ENCODE data around the gene L3HYPDH. TPM values are rescaled to one million over a fixed set of nuclear protein-coding genes. Genes with fewer than 3 reads are reported as not detected.

Gene L3HYPDH
- total RNA-seq, 1 donor = 44.5 TPM

GRCh38 chr14:59465316-59466135 is 18.7 kb downstream of the L3HYPDH start, which contains the start of gene GPR135:
GPR135 (minus strand) TSS chr14:59465380; CDS start chr14:59465226, 154 bp downstream.
- Histone ChIP-seq H3K27ac (ENCODE audit: low read depth, low read length) (peak within 1 kb of the TSS; percentile 43), H3K4me3 (ENCODE audit: insufficient read depth, low read length) (peak within 1 kb of the TSS; percentile 75), H2AFZ (ENCODE audit: low read length) (peak within 1 kb of the TSS; percentile 84), H3K9me3 (ENCODE audit: low read depth, low read length) (no peaks in the 10 kb centered on the region), H3K4me2 (ENCODE audit: insufficient read depth, low read length) (peak within 1 kb of the TSS; percentile 86), H3K4me1 (ENCODE audit: insufficient read depth, low read length) (peaks cover 8% of the 10 kb centered on the region), H4K20me1 (ENCODE audit: insufficient read depth, low read length) (peaks cover 14% of the 10 kb centered on the region), H3K79me2 (ENCODE audit: insufficient read depth, low read length) (no peaks in the 10 kb centered on the region), H3K27me3 (ENCODE audit: insufficient read depth, low read length) (no peaks in the 10 kb centered on the region), H3K36me3 (ENCODE audit: insufficient read depth, low read length) (peaks cover 20% of the 10 kb centered on the region)
- TF ChIP-seq, protein P1, sequence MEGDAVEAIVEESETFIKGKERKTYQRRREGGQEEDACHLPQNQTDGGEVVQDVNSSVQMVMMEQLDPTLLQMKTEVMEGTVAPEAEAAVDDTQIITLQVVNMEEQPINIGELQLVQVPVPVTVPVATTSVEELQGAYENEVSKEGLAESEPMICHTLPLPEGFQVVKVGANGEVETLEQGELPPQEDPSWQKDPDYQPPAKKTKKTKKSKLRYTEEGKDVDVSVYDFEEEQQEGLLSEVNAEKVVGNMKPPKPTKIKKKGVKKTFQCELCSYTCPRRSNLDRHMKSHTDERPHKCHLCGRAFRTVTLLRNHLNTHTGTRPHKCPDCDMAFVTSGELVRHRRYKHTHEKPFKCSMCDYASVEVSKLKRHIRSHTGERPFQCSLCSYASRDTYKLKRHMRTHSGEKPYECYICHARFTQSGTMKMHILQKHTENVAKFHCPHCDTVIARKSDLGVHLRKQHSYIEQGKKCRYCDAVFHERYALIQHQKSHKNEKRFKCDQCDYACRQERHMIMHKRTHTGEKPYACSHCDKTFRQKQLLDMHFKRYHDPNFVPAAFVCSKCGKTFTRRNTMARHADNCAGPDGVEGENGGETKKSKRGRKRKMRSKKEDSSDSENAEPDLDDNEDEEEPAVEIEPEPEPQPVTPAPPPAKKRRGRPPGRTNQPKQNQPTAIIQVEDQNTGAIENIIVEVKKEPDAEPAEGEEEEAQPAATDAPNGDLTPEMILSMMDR (IDR thresholded peaks at IDR 0.05; ENCODE audit: extremely low read depth, low read depth, low read length) = no peak
- DNase-seq (ENCODE audit: insufficient read length, low spot score, missing footprints) = peak; percentile 81

DNA sequence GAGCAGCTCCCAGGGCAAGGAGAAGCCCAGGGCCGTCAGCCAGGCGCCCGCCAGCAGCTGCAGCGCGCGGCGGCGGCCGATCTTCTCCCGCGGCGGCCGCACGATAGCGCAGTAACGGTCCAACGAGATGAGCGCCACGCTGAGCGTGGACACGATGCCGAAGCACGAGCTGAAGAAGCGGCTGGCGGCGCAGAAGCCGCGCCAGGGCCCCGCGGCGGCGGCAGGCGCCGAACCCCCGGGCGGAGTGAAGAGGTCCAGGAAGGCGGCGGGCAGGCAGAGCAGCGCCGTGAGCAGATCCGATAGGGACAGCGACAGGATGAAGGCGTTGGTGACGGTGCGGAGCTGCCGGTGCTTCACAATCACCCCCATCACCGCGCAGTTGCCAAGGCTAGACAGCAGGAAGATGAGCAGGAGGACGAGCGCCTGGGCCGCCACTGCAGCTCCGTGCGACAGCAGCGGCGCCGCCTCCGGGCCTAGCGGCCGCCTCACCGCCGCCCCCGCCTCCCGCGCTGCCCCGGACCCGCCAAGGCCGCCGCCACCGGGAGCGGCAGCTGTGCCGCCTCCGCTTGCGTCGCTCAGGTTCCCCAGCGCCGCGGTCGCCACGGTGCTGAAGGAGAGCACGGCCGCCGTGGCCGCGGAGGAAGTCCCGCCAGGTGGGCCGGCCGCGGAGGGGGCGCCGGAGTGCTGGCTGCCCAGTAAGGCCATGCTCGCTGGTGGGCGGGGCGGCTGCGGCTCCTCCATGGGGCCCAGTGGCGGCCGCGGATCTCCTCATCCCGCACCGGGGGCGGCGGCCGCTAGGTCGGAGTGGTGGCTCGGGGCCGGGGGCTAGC is 19.5 kb downstream of the L3HYPDH start:
- Histone ChIP-seq H3K27ac (ENCODE audit: low read depth, low read length) (peak overlapping the region; percentile 43), H2AFZ (ENCODE audit: low read length) (peak overlapping the region; percentile 84), H3K9me3 (ENCODE audit: low read depth, low read length) (no peaks in the 10 kb centered on the region), H3K27me3 (ENCODE audit: insufficient read depth, low read length) (no peaks in the 10 kb centered on the region), H3K79me2 (ENCODE audit: insufficient read depth, low read length) (no peaks in the 10 kb centered on the region), H3K36me3 (ENCODE audit: insufficient read depth, low read length) (peaks cover 15% of the 10 kb centered on the region), H4K20me1 (ENCODE audit: insufficient read depth, low read length) (peaks cover 14% of the 10 kb centered on the region), H3K4me3 (ENCODE audit: insufficient read depth, low read length) (peak overlapping the region; percentile 75), H3K4me1 (ENCODE audit: insufficient read depth, low read length) (peaks cover 8% of the 10 kb centered on the region), H3K4me2 (ENCODE audit: insufficient read depth, low read length) (peak overlapping the region; percentile 86)
- peak; percentile 96 for DNase-seq (ENCODE audit: insufficient read length, low spot score, missing footprints)
- TF ChIP-seq, protein P1 (IDR thresholded peaks at IDR 0.05; ENCODE audit: extremely low read depth, low read depth, low read length) = no peak

GRCh38 chr14:59463787-59464485 is 20.3 kb downstream of the L3HYPDH start:
- Histone ChIP-seq H3K27ac (ENCODE audit: low read depth, low read length) (peak overlapping the region; percentile 38), H2AFZ (ENCODE audit: low read length) (peak overlapping the region; percentile 40), H3K4me1 (ENCODE audit: insufficient read depth, low read length) (peaks cover 8% of the 10 kb centered on the region), H3K27me3 (ENCODE audit: insufficient read depth, low read length) (no peaks in the 10 kb centered on the region), H3K4me3 (ENCODE audit: insufficient read depth, low read length) (peak overlapping the region; percentile 75), H3K4me2 (ENCODE audit: insufficient read depth, low read length) (peak overlapping the region; percentile 86), H3K36me3 (ENCODE audit: insufficient read depth, low read length) (peaks cover 21% of the 10 kb centered on the region), H3K79me2 (ENCODE audit: insufficient read depth, low read length) (no peaks in the 10 kb centered on the region), H4K20me1 (ENCODE audit: insufficient read depth, low read length) (peaks cover 14% of the 10 kb centered on the region), H3K9me3 (ENCODE audit: low read depth, low read length) (no peaks in the 10 kb centered on the region)
- TF ChIP-seq, protein P1 (IDR thresholded peaks at IDR 0.05; ENCODE audit: extremely low read depth, low read depth, low read length) = no peak
- DNase-seq (ENCODE audit: insufficient read length, low spot score, missing footprints) = no peak

Data from osteoblast (primary cell).